HepG2 (cell line): ENCODE data around the gene P2RX6. TPM values are rescaled to one million over a fixed set of nuclear protein-coding genes. Genes with fewer than 3 reads are reported as not detected.

ENCODE experiments used
- FOXA1 ChIP-seq, 2 experiments: fragments of 450-650 bp in 1 of 2; sonication (generic) in 1 of 2; formaldehyde crosslinking in 1 of 2; IDR thresholded peaks; 2 replicates each; pipeline versions ENCODE4 v1.4.0 to v1.6.1; 2016 to 2020; ENCODE audit warnings: missing genetic modification reagents in 1 of 2
- FOXK1 ChIP-seq: sonication (generic); formaldehyde crosslinking; IDR thresholded peaks from 2 replicates; pipeline ENCODE4 v1.4.0; 2020; ENCODE audit warnings: low read depth, missing genetic modification reagents, borderline replicate concordance
- HNRNPH1 ChIP-seq: fragments of 200-400 bp; formaldehyde crosslinking; optimal IDR thresholded peaks from 2 replicates; pipeline ENCODE3; 2017; ENCODE audit warnings: mild to moderate bottlenecking, low read depth, low read length
- KDM5B ChIP-seq: sonication (generic); formaldehyde crosslinking; IDR thresholded peaks from 2 replicates; pipeline ENCODE4 v1.4.0; 2020; ENCODE audit warnings: missing genetic modification reagents, mild to moderate bottlenecking, borderline replicate concordance
- KLF12 ChIP-seq: sonication (generic); formaldehyde crosslinking; IDR thresholded peaks from 2 replicates; pipeline ENCODE4 v1.4.0; 2020; ENCODE audit warnings: missing genetic modification reagents, borderline replicate concordance
- LBX2 ChIP-seq: sonication (generic); formaldehyde crosslinking; IDR thresholded peaks from 2 replicates; pipeline ENCODE4 v1.5.0; 2020; ENCODE audit warnings: missing genetic modification reagents, mild to moderate bottlenecking, borderline replicate concordance
- NR2C2 ChIP-seq: sonication (generic); formaldehyde crosslinking; IDR thresholded peaks from 2 replicates; pipeline ENCODE4 v1.4.0; 2020; ENCODE audit warnings: missing genetic modification reagents, mild to moderate bottlenecking, moderate library complexity, borderline replicate concordance
- SALL1 ChIP-seq: sonication (generic); formaldehyde crosslinking; IDR thresholded peaks from 2 replicates; pipeline ENCODE4 v1.8.0; 2022; ENCODE audit warnings: mild to moderate bottlenecking, missing genetic modification reagents
- SMARCC2 ChIP-seq: fragments of 450-650 bp; IDR thresholded peaks from 2 replicates; pipeline ENCODE4 v1.6.1; 2017; ENCODE audit warnings: antibody characterized with exemption, mild to moderate bottlenecking
- SMARCE1 ChIP-seq: fragments of 450-650 bp; IDR thresholded peaks from 2 replicates; pipeline ENCODE4 v1.6.1; 2017; ENCODE audit warnings: borderline replicate concordance
- SRSF1 ChIP-seq: fragments of 200-400 bp; formaldehyde crosslinking; optimal IDR thresholded peaks from 2 replicates; pipeline ENCODE3; 2017; ENCODE audit warnings: mild to moderate bottlenecking, low read depth, low read length, moderate library complexity
- U2AF1 ChIP-seq: fragments of 200-400 bp; formaldehyde crosslinking; optimal IDR thresholded peaks from 2 replicates; pipeline ENCODE3; 2017; ENCODE audit warnings: mild to moderate bottlenecking, low read depth, low read length
- ZBTB34 ChIP-seq: sonication (generic); formaldehyde crosslinking; IDR thresholded peaks from 2 replicates; pipeline ENCODE4 v1.8.0; 2022; ENCODE audit warnings: mild to moderate bottlenecking, missing genetic modification reagents
- ZBTB42 ChIP-seq: sonication (generic); formaldehyde crosslinking; IDR thresholded peaks from 2 replicates; pipeline ENCODE4 v1.5.0; 2020; ENCODE audit warnings: mild to moderate bottlenecking, missing genetic modification reagents
- ZNF234 ChIP-seq: sonication (generic); formaldehyde crosslinking; conservative IDR thresholded peaks from 2 replicates; pipeline ENCODE4 v1.5.1; 2020; ENCODE audit warnings: mild to moderate bottlenecking, missing genetic modification reagents
- ZNF614 ChIP-seq: IDR thresholded peaks from 2 replicates; pipeline ENCODE4 v1.6.1; 2018; ENCODE audit warnings: missing biosample characterization, missing genetic modification reagents, inconsistent platforms, borderline replicate concordance
- ZNF687 ChIP-seq: sonication (generic); formaldehyde crosslinking; IDR thresholded peaks from 2 replicates; pipeline ENCODE4 v1.5.1; 2020; ENCODE audit warnings: mild to moderate bottlenecking, missing genetic modification reagents, moderate library complexity
- ZNF83 ChIP-seq: sonication (generic); formaldehyde crosslinking; IDR thresholded peaks from 2 replicates; pipeline ENCODE4 v1.4.0; 2020; ENCODE audit warnings: missing genetic modification reagents, mild to moderate bottlenecking, borderline replicate concordance
- ZNF891 ChIP-seq: sonication (generic); formaldehyde crosslinking; IDR thresholded peaks from 2 replicates; pipeline ENCODE4 v1.5.0; 2020; ENCODE audit warnings: mild to moderate bottlenecking, missing genetic modification reagents
- ZSCAN25 ChIP-seq: sonication (generic); formaldehyde crosslinking; IDR thresholded peaks from 2 replicates; pipeline ENCODE4 v1.8.0; 2022; ENCODE audit warnings: mild to moderate bottlenecking, missing genetic modification reagents
- polyA plus RNA-seq, 8 experiments: library from polyadenylated mRNA; depleted of rRNA in 3 of 8; stranded (reverse) in 7 of 8; unstranded in 1 of 8; fragments of >200 nt; fragmentation: Illumina TruSeq in 4 of 8; extraction: Trizol in 4 of 8; gene quantifications; 2 replicates each; pipeline versions ENCODE4 v1.2.1 to v1.2.3, GENCODE V29; 2011 to 2016; ENCODE audit warnings: low read depth in 4 of 8, missing spikeins in 1 of 8, mixed read lengths in 1 of 8; ENCODE audit not compliant: insufficient read depth in 1 of 8
- total RNA-seq, 5 experiments: library from RNA; depleted of rRNA; stranded (reverse); fragments of >200 nt; fragmentation: Illumina TruSeq; extraction: Trizol; gene quantifications; 2 replicates each; pipeline ENCODE4 v1.2.3, GENCODE V29; 2016; ENCODE audit warnings: low read depth in 1 of 5
- TF ChIP-seq, protein P1 (sequence below): IDR thresholded peaks from 2 replicates; pipeline ENCODE4 v1.6.1; 2012; ENCODE audit warnings: low read depth, low read length, improper control_type of control experiment

Gene P2RX6
- total and polyA plus RNA-seq, 2 of the 13 experiments (the other 11 are each of a cell fraction or from before 2014, with no cell fraction given) = 0.04 to 0.12 TPM

GRCh38 chr22:20965888-20966855 lies 48.8 kb upstream of the P2RX6 start (continued):
- TF ChIP-seq KDM5B = no peak
- no peak for TF ChIP-seq SMARCC2
- no peak for TF ChIP-seq ZNF891 (CRISPR knock-in tag)
- TF ChIP-seq ZBTB42 = 0 out of 2 replicates have a peak, but pooled peaks have one; percentile 0
- TF ChIP-seq NR2C2 (CRISPR knock-in tag) = peak; percentile 63
- TF ChIP-seq FOXA1 (IDR thresholded peaks at IDR 0.05) = no peak
- TF ChIP-seq FOXA1 (CRISPR knock-in tag; IDR thresholded peaks at IDR 0.05) = 0 out of 2 replicates have a peak, but pooled peaks have one; percentile 47
- no peak for TF ChIP-seq SRSF1
- TF ChIP-seq U2AF1 = no peak
- no peak for TF ChIP-seq ZBTB34
- peak; percentile 46; the same call in 1 of the 2 replicates for TF ChIP-seq SALL1 (CRISPR knock-in tag)
- no peak for TF ChIP-seq KLF12 (CRISPR knock-in tag)
- TF ChIP-seq ZNF234 (CRISPR knock-in tag) = no peak
- peak; percentile 14; the same call in 1 of the 2 replicates for TF ChIP-seq ZNF614 (CRISPR knock-in tag)
- TF ChIP-seq LBX2 = no peak
- TF ChIP-seq, protein P1, sequence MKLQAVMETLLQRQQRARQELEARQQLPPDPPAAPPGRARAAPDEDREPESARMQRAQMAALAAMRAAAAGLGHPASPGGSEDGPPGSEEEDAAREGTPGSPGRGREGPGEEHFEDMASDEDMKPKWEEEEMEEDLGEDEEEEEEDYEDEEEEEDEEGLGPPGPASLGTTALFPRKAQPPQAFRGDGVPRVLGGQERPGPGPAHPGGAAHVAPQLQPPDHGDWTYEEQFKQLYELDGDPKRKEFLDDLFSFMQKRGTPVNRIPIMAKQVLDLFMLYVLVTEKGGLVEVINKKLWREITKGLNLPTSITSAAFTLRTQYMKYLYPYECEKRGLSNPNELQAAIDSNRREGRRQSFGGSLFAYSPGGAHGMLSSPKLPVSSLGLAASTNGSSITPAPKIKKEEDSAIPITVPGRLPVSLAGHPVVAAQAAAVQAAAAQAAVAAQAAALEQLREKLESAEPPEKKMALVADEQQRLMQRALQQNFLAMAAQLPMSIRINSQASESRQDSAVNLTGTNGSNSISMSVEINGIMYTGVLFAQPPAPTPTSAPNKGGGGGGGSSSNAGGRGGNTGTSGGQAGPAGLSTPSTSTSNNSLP = no peak
- no peak for TF ChIP-seq ZNF83
- TF ChIP-seq FOXK1 = no peak
- no peak for TF ChIP-seq SMARCE1
- TF ChIP-seq ZSCAN25 = no peak; the same call in 1 of the 2 replicates
- TF ChIP-seq HNRNPH1 = no peak
- peak; percentile 50 for TF ChIP-seq ZNF687
